ENCODE results near the gene SPANXN4.

Gene SPANXN4, protein sequence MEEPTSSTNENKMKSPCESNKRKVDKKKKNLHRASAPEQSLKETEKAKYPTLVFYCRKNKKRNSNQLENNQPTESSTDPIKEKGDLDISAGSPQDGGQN

GRCh38 chrX:143025628-143026027 is at the start of gene SPANXN4:
SPANXN4 (plus strand) TSS chrX:143025928; CDS start chrX:143026015, 87 bp downstream.
- no peak for DNase-seq (ENCODE audit: low read depth in 2 of 2)

DNA sequence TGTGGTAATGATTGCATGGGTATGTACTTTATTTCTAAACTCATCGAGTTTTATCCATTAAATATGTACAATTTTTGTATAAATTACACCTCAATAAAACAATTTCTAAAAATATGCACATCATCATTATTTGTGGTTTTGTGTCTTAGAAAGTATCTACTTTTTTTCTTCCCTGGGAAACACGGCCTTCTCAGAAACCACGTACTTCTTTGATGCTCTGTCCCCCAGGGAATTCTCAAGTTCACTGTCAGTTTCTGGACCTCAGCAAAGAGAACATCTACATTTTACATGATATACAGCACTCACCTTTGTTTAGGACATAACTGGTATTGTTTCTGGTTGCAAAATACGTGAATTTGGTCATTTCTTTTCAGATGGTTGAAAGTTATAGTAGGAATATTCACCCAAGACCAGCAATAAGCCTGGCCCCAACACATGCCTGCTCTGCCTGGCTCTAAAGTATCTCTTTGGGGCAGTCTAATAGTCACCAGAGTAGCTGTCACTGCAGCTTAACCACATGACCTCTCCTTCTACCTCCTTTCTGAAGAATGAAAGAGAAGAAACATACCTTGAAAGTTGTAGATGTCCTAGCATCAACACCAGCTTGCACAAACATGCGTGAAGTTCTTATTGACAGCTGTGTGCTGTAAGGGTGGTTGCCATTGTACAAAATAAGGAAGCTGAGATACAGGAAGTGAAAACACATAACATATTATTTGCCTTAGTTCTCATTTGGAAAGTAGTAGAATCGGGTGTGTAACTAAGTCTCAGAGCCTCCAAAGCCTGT is 48.4 kb upstream of the SPANXN4 start:
- no peak for DNase-seq (ENCODE audit: low read depth in 2 of 2)

- DNase-seq (ENCODE audit: low read depth in 2 of 2), result no peak
These were observed 47.5 kb upstream of the SPANXN4 start for GRCh38 chrX:142978130-142978684.

DNA sequence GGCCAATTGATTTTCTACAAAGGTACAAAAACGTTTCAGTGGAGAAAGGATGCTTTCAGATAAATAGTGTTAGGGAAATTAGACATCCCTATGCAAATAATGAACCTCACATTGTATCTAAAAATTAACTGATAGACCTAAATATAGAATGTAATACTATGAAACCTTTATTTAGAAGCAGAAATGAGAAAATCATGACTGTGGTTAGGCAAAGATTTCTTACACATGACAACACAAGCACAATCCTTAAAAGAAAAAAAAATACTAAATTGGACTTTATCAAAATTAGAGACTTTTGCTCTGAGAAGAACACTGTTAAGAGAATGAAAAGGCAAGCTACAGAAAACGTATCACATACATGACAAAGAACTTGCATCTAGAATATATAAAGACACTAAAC is 43.0 kb upstream of the SPANXN4 start:
- no peak for DNase-seq (ENCODE audit: low read depth in 2 of 2)

DNA sequence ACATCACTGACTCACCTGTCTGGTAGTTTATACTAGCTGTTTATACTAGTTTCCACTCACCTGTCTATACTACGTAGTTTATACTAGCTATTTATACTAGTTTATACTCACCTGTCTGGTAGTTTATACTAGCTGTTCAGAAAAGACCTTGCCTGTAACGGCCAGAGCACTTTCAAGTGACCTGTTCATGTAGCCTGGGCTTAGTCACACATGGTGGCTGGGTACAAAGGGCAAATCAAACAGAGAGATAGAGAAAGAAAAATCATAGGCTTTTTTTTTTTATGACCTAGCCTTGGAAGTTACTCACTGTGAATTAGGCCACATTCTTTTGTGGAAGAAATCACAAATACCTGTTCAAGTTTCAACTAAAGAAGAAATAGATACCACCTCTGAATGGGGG is 30.7 kb upstream of the SPANXN4 start:
- DNase-seq (ENCODE audit: low read depth in 2 of 2), result no peak

GRCh38 chrX:142998447-142999198 is 27.1 kb upstream of the SPANXN4 start:
- DNase-seq (ENCODE audit: low read depth in 2 of 2), result peak; percentile 9 to 11

- peak; percentile 0 to 3 for DNase-seq (ENCODE audit: low read depth in 2 of 2)
These were observed 26.5 kb upstream of the SPANXN4 start for GRCh38 chrX:142999199-142999701.

- no peak for DNase-seq (ENCODE audit: low read depth in 2 of 2)
These were observed 23.5 kb upstream of the SPANXN4 start for GRCh38 chrX:143002206-143002605.

- DNase-seq (ENCODE audit: low read depth in 2 of 2), result no peak
These were observed 8.5 kb upstream of the SPANXN4 start for GRCh38 chrX:143017272-143017671.

DNA sequence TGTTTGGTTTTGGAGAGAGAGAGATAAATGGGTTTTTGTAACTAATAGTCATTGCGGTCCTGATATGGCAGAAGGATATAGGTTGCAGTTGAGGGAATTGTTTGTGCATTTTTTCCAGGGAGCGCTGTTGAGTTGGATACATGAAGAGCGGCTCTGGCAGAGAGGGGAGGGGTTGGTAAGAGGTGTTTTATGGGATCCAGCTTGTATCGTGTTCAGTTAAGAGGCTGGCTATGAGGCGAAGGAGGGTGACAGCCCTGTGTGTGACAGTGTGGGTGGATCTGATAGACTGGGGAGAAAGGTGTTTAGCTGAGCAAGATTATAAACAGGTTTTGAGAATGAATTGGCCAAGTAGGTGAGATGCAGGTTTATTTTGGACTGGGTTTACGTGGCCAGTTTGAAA is 1.5 kb downstream of the SPANXN4 start:
- no peak for DNase-seq (ENCODE audit: low read depth in 2 of 2)

DNA sequence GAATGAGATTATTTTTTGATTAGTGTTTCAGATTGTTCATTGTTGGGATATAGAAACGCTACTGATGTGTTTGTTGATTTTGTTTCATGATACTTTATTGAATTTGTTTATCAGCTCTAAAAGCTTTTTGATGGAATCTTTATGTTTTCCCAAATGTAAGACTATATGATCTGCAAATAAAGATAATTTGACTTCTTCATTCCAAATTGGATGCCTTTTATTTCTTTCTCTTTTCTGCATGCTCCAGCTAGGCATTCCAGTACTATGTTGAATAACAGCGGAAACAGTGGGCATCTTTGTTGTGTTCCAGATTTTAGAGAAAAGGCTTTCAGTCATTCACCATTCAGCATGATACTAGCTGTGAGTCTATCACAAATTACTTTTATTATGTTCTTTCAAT is 21.8 kb downstream of the SPANXN4 start:
- no peak for DNase-seq (ENCODE audit: low read depth in 2 of 2)

- no peak for DNase-seq (ENCODE audit: low read depth in 2 of 2)
These were observed 32.4 kb downstream of the SPANXN4 start for GRCh38 chrX:143058120-143058519.

DNA sequence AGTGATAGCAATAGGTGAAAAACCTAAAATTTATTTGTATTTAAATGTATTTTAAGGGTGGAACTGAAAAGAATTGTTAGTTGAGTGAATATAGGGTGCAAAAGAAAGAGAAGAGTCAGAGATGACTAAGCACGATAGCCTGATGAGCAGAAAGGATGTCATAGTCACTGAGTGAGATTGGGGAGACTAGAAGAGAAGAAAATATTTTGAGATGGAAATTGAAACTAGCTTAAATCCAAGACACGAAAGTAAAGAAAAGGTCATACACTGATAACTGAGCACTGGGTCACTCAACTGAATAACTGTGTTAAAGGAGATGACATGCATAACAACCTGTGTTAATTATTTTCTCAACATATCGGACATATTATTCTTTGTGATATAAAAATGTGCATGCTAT is 55.5 kb downstream of the SPANXN4 start:
- DNase-seq (ENCODE audit: low read depth in 2 of 2), result no peak

DNA sequence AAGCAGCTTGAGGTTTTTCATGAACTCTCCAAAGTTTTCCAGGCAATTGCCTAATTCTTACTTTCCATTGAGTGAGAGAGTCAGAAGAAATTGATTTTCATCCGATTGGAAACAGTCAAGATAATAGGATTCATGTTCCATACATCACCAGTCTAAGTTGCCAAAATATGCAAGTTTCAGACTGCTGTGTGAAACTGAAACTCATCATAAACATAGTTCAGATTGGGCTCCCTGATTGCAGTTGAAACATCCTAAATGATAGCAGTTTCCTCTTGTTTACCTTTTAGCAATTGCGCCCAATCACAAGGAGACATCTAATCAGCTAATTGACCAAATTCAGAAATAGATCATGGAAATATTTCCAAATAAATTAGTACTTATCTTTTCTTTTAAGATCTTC is 56.8 kb downstream of the SPANXN4 start:
- DNase-seq (ENCODE audit: low read depth in 2 of 2), result no peak

All from fibroblast of skin of left quadriceps (primary cell).